HG03442 (cell line): ENCODE results near the gene WFDC12.

Experiments
- ATAC-seq: cut with Tn5 transposase; IDR thresholded peaks from one replicate; pipeline ENCODE4 v1.9.1; 2021; ENCODE audit warnings: mild to moderate bottlenecking, moderate library complexity; ENCODE audit not compliant: unreplicated experiment

Gene WFDC12

GRCh38 chr20:45092898-45093297 is 31.4 kb downstream of the WFDC12 start:
- no peak for ATAC-seq

- no peak for ATAC-seq
Observed at GRCh38 chr20:45091366-45091765, 32.9 kb downstream of the WFDC12 start.

GRCh38 chr20:45090481-45090880 is 33.8 kb downstream of the WFDC12 start:
- ATAC-seq = no peak

- ATAC-seq = no peak
Observed at GRCh38 chr20:45088247-45088646, 36.0 kb downstream of the WFDC12 start.

GRCh38 chr20:45087814-45088213 is 36.5 kb downstream of the WFDC12 start:
- no peak for ATAC-seq

GRCh38 chr20:45087097-45087790 is 37.0 kb downstream of the WFDC12 start:
- no peak for ATAC-seq

- ATAC-seq = no peak
Observed at GRCh38 chr20:45085867-45086266, 38.4 kb downstream of the WFDC12 start.

GRCh38 chr20:45085289-45085688 is 39.0 kb downstream of the WFDC12 start:
- ATAC-seq = no peak

- no peak for ATAC-seq
Observed at GRCh38 chr20:45083127-45083526, 41.1 kb downstream of the WFDC12 start.

- no peak for ATAC-seq
Observed at GRCh38 chr20:45082468-45082867, 41.8 kb downstream of the WFDC12 start.

- ATAC-seq = no peak
Observed at GRCh38 chr20:45080867-45081624, 43.2 kb downstream of the WFDC12 start.

- ATAC-seq = no peak
Observed at GRCh38 chr20:45077559-45077958, 46.7 kb downstream of the WFDC12 start.
